H9 (cell line): ENCODE results near the gene PM20D2. TPM values are rescaled to one million over a fixed set of nuclear protein-coding genes. Genes with fewer than 3 reads are reported as not detected.

ENCODE experiments used
- DNase-seq: peaks from one replicate; pipeline ENCODE4 v3.0.0-alpha.2; 2017
- H2AFZ ChIP-seq: one replicate; pipeline ENCODE4 v1.6.1; 2013; ENCODE audit warnings: mild to moderate bottlenecking, low read length, control low read depth, moderate library complexity
- H2AK5ac ChIP-seq: 2 replicates; pipeline ENCODE4 v1.6.1; 2013; ENCODE audit warnings: low read length, control low read depth, mixed read lengths; ENCODE audit not compliant: insufficient read length
- H2BK120ac ChIP-seq: one replicate; pipeline ENCODE4 v1.6.1; 2013; ENCODE audit warnings: low read depth, mild to moderate bottlenecking, low read length, control low read depth, inconsistent platforms; ENCODE audit not compliant: poor library complexity, severe bottlenecking
- H2BK12ac ChIP-seq: 2 replicates; pipeline ENCODE4 v1.6.1; 2013; ENCODE audit warnings: low read length, control low read depth, mixed read lengths, low read depth; ENCODE audit not compliant: insufficient read length
- H2BK15ac ChIP-seq: 2 replicates; pipeline ENCODE4 v1.6.1; 2013; ENCODE audit warnings: low read depth, low read length, control low read depth
- H2BK20ac ChIP-seq: one replicate; pipeline ENCODE4 v1.6.1; 2013; ENCODE audit warnings: low read depth, mild to moderate bottlenecking, low read length, control low read depth, inconsistent platforms; ENCODE audit not compliant: poor library complexity, severe bottlenecking
- H2BK5ac ChIP-seq: 2 replicates; pipeline ENCODE4 v1.6.1; 2013; ENCODE audit warnings: low read length, control low read depth, mixed read lengths; ENCODE audit not compliant: insufficient read length
- H3K14ac ChIP-seq: 2 replicates; pipeline ENCODE4 v1.6.1; 2013; ENCODE audit warnings: low read length, control low read depth; ENCODE audit not compliant: insufficient read depth
- H3K18ac ChIP-seq: 2 replicates; pipeline ENCODE4 v1.6.1; 2013; ENCODE audit warnings: low read depth, mild to moderate bottlenecking, mixed read lengths, low read length, control low read depth; ENCODE audit not compliant: insufficient read length
- H3K23ac ChIP-seq: 2 replicates; pipeline ENCODE4 v1.6.1; 2013; ENCODE audit warnings: low read length, control low read depth, mixed read lengths, low read depth; ENCODE audit not compliant: insufficient read length
- H3K23me2 ChIP-seq: 2 replicates; pipeline ENCODE4 v1.6.1; 2013; ENCODE audit warnings: low read depth, mild to moderate bottlenecking, mixed read lengths, low read length, control low read depth; ENCODE audit not compliant: insufficient read length, poor library complexity, severe bottlenecking
- H3K27ac ChIP-seq: 2 replicates; pipeline ENCODE4 v1.5.1; 2013; ENCODE audit warnings: low read length, control low read depth, mixed read lengths, low read depth; ENCODE audit not compliant: insufficient read length
- H3K27me3 ChIP-seq: 2 replicates; pipeline ENCODE4 v1.6.1; 2013; ENCODE audit warnings: low read length, control low read depth, inconsistent platforms; ENCODE audit not compliant: insufficient read depth
- H3K4ac ChIP-seq: 2 replicates; pipeline ENCODE4 v1.6.1; 2013; ENCODE audit warnings: low read depth, mild to moderate bottlenecking, control low read depth, inconsistent platforms, low read length, moderate library complexity
- H3K4me1 ChIP-seq: 2 replicates; pipeline ENCODE4 v1.6.1; 2013; ENCODE audit warnings: low read length, control low read depth, inconsistent platforms; ENCODE audit not compliant: insufficient read depth
- H3K4me2 ChIP-seq: 2 replicates; pipeline ENCODE4 v1.6.1; 2013; ENCODE audit warnings: low read length, control low read depth, mixed read lengths; ENCODE audit not compliant: insufficient read length, insufficient read depth
- H3K56ac ChIP-seq: 2 replicates; pipeline ENCODE4 v1.6.1; 2013; ENCODE audit warnings: low read depth, mild to moderate bottlenecking, mixed read lengths, low read length, control low read depth; ENCODE audit not compliant: insufficient read length
- H3K79me1 ChIP-seq: 2 replicates; pipeline ENCODE4 v1.6.1; 2013; ENCODE audit warnings: low read depth, mild to moderate bottlenecking, moderate library complexity, low read length, control low read depth, inconsistent platforms; ENCODE audit not compliant: insufficient read depth, poor library complexity, severe bottlenecking
- H3K79me2 ChIP-seq: 2 replicates; pipeline ENCODE4 v1.6.1; 2013; ENCODE audit warnings: low read length, control low read depth, inconsistent platforms; ENCODE audit not compliant: insufficient read depth
- H3K9ac ChIP-seq: 2 replicates; pipeline ENCODE4 v1.6.1; 2013; ENCODE audit warnings: low read length, control low read depth, mixed read lengths; ENCODE audit not compliant: insufficient read length; ENCODE audit errors: extremely low read depth
- H3K9me3 ChIP-seq: one replicate; pipeline ENCODE4 v1.6.1; 2013; ENCODE audit warnings: low read depth, low read length, inconsistent platforms; ENCODE audit not compliant: control insufficient read depth
- H3T11ph ChIP-seq: one replicate; pipeline ENCODE4 v1.6.1; 2013; ENCODE audit warnings: mild to moderate bottlenecking, low read length, control low read depth, inconsistent platforms
- H4K20me1 ChIP-seq: one replicate; pipeline ENCODE4 v1.6.1; 2013; ENCODE audit not compliant: control insufficient read depth, insufficient read length, insufficient read depth
- H4K5ac ChIP-seq: 2 replicates; pipeline ENCODE4 v1.6.1; 2013; ENCODE audit warnings: low read depth, mild to moderate bottlenecking, mixed read lengths, low read length, control low read depth; ENCODE audit not compliant: insufficient read length
- H4K8ac ChIP-seq: replicated peaks from 2 replicates; pipeline ENCODE4 v1.6.1; 2013; ENCODE audit warnings: low read length, control low read depth, mixed read lengths, low read depth; ENCODE audit not compliant: insufficient read length
- H4K91ac ChIP-seq: 2 replicates; pipeline ENCODE4 v1.6.1; 2013; ENCODE audit warnings: low read depth, mild to moderate bottlenecking, moderate library complexity, mixed read lengths, low read length, control low read depth; ENCODE audit not compliant: insufficient read length
- H3K27ac Mint-ChIP-seq, 3 experiments: 2 replicates in 2 of 3; 3 replicates in 1 of 3; pipeline ENCODE4 v1.8.0; 2020 to 2021; ENCODE audit warnings: mixed read lengths in 3 of 3, mild to moderate bottlenecking in 1 of 3, moderate library complexity in 1 of 3
- H3K27me3 Mint-ChIP-seq: 2 replicates; pipeline ENCODE4 v1.8.0; 2021; ENCODE audit warnings: low read depth, mild to moderate bottlenecking, moderate library complexity, mixed read lengths
- H3K36me3 Mint-ChIP-seq, 3 experiments: 2 replicates in 2 of 3; 3 replicates in 1 of 3; pipeline ENCODE4 v1.8.0; 2020 to 2021; ENCODE audit warnings: low read depth in 3 of 3, mixed read lengths in 3 of 3; ENCODE audit not compliant: insufficient read depth in 1 of 3
- H3K4me1 Mint-ChIP-seq, 2 experiments: 2 replicates each; pipeline ENCODE4 v1.8.0; 2020; ENCODE audit warnings: mixed read lengths in 2 of 2
- H3K4me3 Mint-ChIP-seq, 2 experiments: 2 replicates in 1 of 2; 3 replicates in 1 of 2; pipeline ENCODE4 v1.8.0; 2020 to 2021; ENCODE audit warnings: mild to moderate bottlenecking in 2 of 2, mixed read lengths in 2 of 2, moderate library complexity in 1 of 2
- H3K9me3 Mint-ChIP-seq, 2 experiments: 2 replicates in 1 of 2; 3 replicates in 1 of 2; pipeline ENCODE4 v1.8.0; 2020; ENCODE audit warnings: mild to moderate bottlenecking in 2 of 2, mixed read lengths in 2 of 2, moderate library complexity in 1 of 2
- CTCF ChIP-seq: fragments of 200-600 bp; sonication (generic); conservative IDR thresholded peaks from 3 replicates; pipeline ENCODE4 v1.8.0; 2021; ENCODE audit warnings: antibody characterized with exemption, mild to moderate bottlenecking
- WGBS: extraction: QIAGEN DNeasy Blood & Tissue Kit; methylation state at CpG from one replicate; pipeline ENCODE4 v1.1.7; 2013; ENCODE audit warnings: missing lambda C conversion rate, low lambda C conversion rate, mixed read lengths; ENCODE audit not compliant: insufficient read length; ENCODE audit errors: extremely low coverage; 5-methylcytosine and 5-hydroxymethylcytosine counted together
- total RNA-seq: library from RNA; stranded (reverse); gene quantifications from 2 replicates; pipeline ENCODE4 v1.2.1, GENCODE V29; 2021

PM20D2 gene
- total RNA-seq, 1 experiment from 2014 or later = 8.3 TPM

GRCh38 chr6:89198235-89198634, 52.4 kb downstream of the PM20D2 start:
- no peaks in the 10 kb centered on the region for H3K79me1 ChIP-seq
- TF ChIP-seq CTCF = no peak
- no peak overlapping the region for H2BK12ac ChIP-seq
- H4K5ac ChIP-seq = no peak overlapping the region
- peaks cover 18 to 19% of the 10 kb centered on the region in 2 experiments for H3K9me3 Mint-ChIP-seq
- no peak overlapping the region for H3K4me2 ChIP-seq
- H3K14ac ChIP-seq = no peak overlapping the region; the same call in 1 of the 2 replicates
- no CpG with 5 or more reads among the region's 7 CpGs for whole genome bisulfite sequencing
- no peak overlapping the region; a peak in 1 of 7 replicates for H3K27ac Mint-ChIP-seq
- no peak overlapping the region for H2AK5ac ChIP-seq
- no peaks in the 10 kb centered on the region for H4K20me1 ChIP-seq
- DNase-seq = no peak
- no peak overlapping the region for H3K4me3 Mint-ChIP-seq
- H3K18ac ChIP-seq = no peak overlapping the region
- H2BK20ac ChIP-seq = no peak overlapping the region
- no peaks in the 10 kb centered on the region for H3K79me2 ChIP-seq
- no peaks in the 10 kb centered on the region for H3K27me3 ChIP-seq
- no peak overlapping the region for H3K27ac ChIP-seq
- no peak overlapping the region for H3T11ph ChIP-seq
- no peak overlapping the region for H4K8ac ChIP-seq
- no peak overlapping the region for H3K9ac ChIP-seq
- H4K91ac ChIP-seq = no peak overlapping the region
- peaks cover 5 to 6% of the 10 kb centered on the region in 2 experiments for H3K4me1 Mint-ChIP-seq
- peaks cover 2% of the 10 kb centered on the region; the same call in 1 of the 2 replicates for H3K4me1 ChIP-seq
- peaks cover 7 to 13% (median 10%) of the 10 kb centered on the region in 3 experiments; a peak in 6 of 7 replicates for H3K36me3 Mint-ChIP-seq
- H3K4ac ChIP-seq = no peak overlapping the region
- no peak overlapping the region for H3K23ac ChIP-seq
- peaks cover 1% of the 10 kb centered on the region for H3K27me3 Mint-ChIP-seq
- no peak overlapping the region for H2BK15ac ChIP-seq
- H3K56ac ChIP-seq = no peak overlapping the region
- H2AFZ ChIP-seq = no peak overlapping the region
- no peaks in the 10 kb centered on the region for H3K9me3 ChIP-seq
- H2BK5ac ChIP-seq = no peak overlapping the region
- no peaks in the 10 kb centered on the region for H3K23me2 ChIP-seq
- no peak overlapping the region for H2BK120ac ChIP-seq
